ENCODE data around the gene SIK2.

GRCh38 chr11:111723595-111723994, 121.3 kb downstream of the SIK2 start:
- no peak for TF ChIP-seq CTCF (IDR thresholded peaks at IDR 0.05; ENCODE audit: extremely low read depth in 1 of 2, insufficient read depth in 1 of 2, low read depth in 1 of 2, low read length in 2 of 2)
- TF ChIP-seq EZH2 (IDR thresholded peaks at IDR 0.05; ENCODE audit: borderline replicate concordance, low read depth, low read length, severe bottlenecking): no peak
- no peak for TF ChIP-seq POLR2A (IDR thresholded peaks at IDR 0.05; ENCODE audit: low read depth, low read length)
- TF ChIP-seq POLR2AphosphoS5 (IDR thresholded peaks at IDR 0.05; ENCODE audit: insufficient read depth, low read depth, low read length): no peak
- no peak for TF ChIP-seq MAX (IDR thresholded peaks at IDR 0.05; ENCODE audit: insufficient read depth, insufficient read length)
- no peak for TF ChIP-seq GATA2 (IDR thresholded peaks at IDR 0.05; ENCODE audit: insufficient read depth, insufficient read length, low read depth, low read length)
- no peak for TF ChIP-seq JUN (IDR thresholded peaks at IDR 0.05; ENCODE audit: borderline replicate concordance, insufficient read depth, insufficient read length, low read depth)
